Tibial artery (tissue), 4 donors: Measurements from ENCODE around the gene PAN3.

Experiments used
- DNase-seq, 2 donors: peaks; one replicate each; pipeline ENCODE4 v3.0.0-alpha.2; 2019
- H3K27ac ChIP-seq, 2 donors: fragments of 200-600 bp; sonication (generic) in 1 of 2; 1 replicate in 1 of 2; 2 replicates in 1 of 2; pipeline ENCODE4 v1.5.1; 2018 to 2019; ENCODE audit warnings: mild to moderate bottlenecking in 1 of 2
- H3K27me3 ChIP-seq, 2 donors: fragments of 200-600 bp; sonication (generic) in 1 of 2; one replicate each; pipeline versions ENCODE4 v1.5.1 to v1.6.0; 2016 to 2019
- H3K36me3 ChIP-seq, 3 donors: fragments of 200-600 bp; sonication (generic) in 2 of 3; one replicate each; pipeline ENCODE4 v1.5.1; 2016 to 2019; ENCODE audit warnings: mild to moderate bottlenecking in 2 of 3
- H3K4me1 ChIP-seq, 4 donors: fragments of 200-600 bp; sonication (generic) in 2 of 4; 1 replicate in 3 of 4; 2 replicates in 1 of 4; pipeline ENCODE4 v1.5.1; 2016 to 2019
- H3K4me3 ChIP-seq, 2 donors: fragments of 200-600 bp; sonication (generic) in 1 of 2; 1 replicate in 1 of 2; 2 replicates in 1 of 2; pipeline ENCODE4 v1.5.1; 2018 to 2019; ENCODE audit warnings: mild to moderate bottlenecking in 2 of 2
- H3K9me3 ChIP-seq, 3 donors: fragments of 200-600 bp; sonication (generic) in 1 of 3; one replicate each; pipeline ENCODE4 v1.5.1; 2016 to 2019
- CTCF ChIP-seq, 2 experiments: fragments of 200-600 bp in 1 of 2; fragments of 450-650 bp in 1 of 2; IDR thresholded peaks; one replicate each; pipeline ENCODE4 v1.5.1; 2017 to 2019; ENCODE audit warnings: antibody characterized with exemption in 2 of 2, mild to moderate bottlenecking in 1 of 2, moderate library complexity in 1 of 2
- intact Hi-C: fragments of 100-400 bp; cut with DNase I; formaldehyde crosslinking; loops from one replicate; pipeline ENCODE4 v1.15.0; 2023; ENCODE audit warnings: low total_unique reads

The PAN3 gene

GRCh38 chr13:28257305-28257704, 119.0 kb downstream of the PAN3 start:
- Histone ChIP-seq H3K27me3 (no peaks in the 10 kb centered on the region), H3K36me3 (peaks cover 39 to 46% (median 39%) of the 10 kb centered on the region in 3 donors), H3K9me3 (no peaks in the 10 kb centered on the region), H3K4me1 (no peaks in the 10 kb centered on the region), H3K4me3 (no peak overlapping the region), H3K27ac (no peak overlapping the region)
- TF ChIP-seq CTCF (IDR thresholded peaks at IDR 0.05): no peak
- intact Hi-C loops: no loop called here
- no peak for DNase-seq

- H3K27ac ChIP-seq: no peak overlapping the region
- intact Hi-C loops: no loop called here
- TF ChIP-seq CTCF (IDR thresholded peaks at IDR 0.05): no peak
- H3K4me3 ChIP-seq: no peak overlapping the region
- no peak for DNase-seq
- H3K36me3 ChIP-seq: peaks cover 47 to 54% (median 47%) of the 10 kb centered on the region in 3 donors
- no peaks in the 10 kb centered on the region for H3K9me3 ChIP-seq
- no peaks in the 10 kb centered on the region for H3K27me3 ChIP-seq
- no peaks in the 10 kb centered on the region for H3K4me1 ChIP-seq
These were observed 120.1 kb downstream of the PAN3 start for GRCh38 chr13:28258417-28258816.

GRCh38 chr13:28267497-28267896, 129.2 kb downstream of the PAN3 start:
- Histone ChIP-seq H3K36me3 (peaks cover 30 to 43% (median 32%) of the 10 kb centered on the region in 3 donors), H3K9me3 (no peaks in the 10 kb centered on the region), H3K4me1 (no peaks in the 10 kb centered on the region), H3K27me3 (no peaks in the 10 kb centered on the region), H3K27ac (no peak overlapping the region), H3K4me3 (no peak overlapping the region)
- intact Hi-C loops: no loop called here
- no peak for TF ChIP-seq CTCF (IDR thresholded peaks at IDR 0.05)
- DNase-seq: no peak

- TF ChIP-seq CTCF (IDR thresholded peaks at IDR 0.05): no peak
- no peaks in the 10 kb centered on the region for H3K9me3 ChIP-seq
- no peak overlapping the region for H3K4me3 ChIP-seq
- H3K36me3 ChIP-seq: peaks cover 30 to 44% (median 31%) of the 10 kb centered on the region in 3 donors
- no peaks in the 10 kb centered on the region for H3K4me1 ChIP-seq
- H3K27ac ChIP-seq: no peak overlapping the region
- intact Hi-C loops: no loop called here
- no peak for DNase-seq
- H3K27me3 ChIP-seq: no peaks in the 10 kb centered on the region
These were observed 130.5 kb downstream of the PAN3 start for GRCh38 chr13:28268800-28269223.

- Histone ChIP-seq H3K4me3 (no peak overlapping the region), H3K27ac (no peak overlapping the region), H3K36me3 (peaks cover 24 to 50% (median 33%) of the 10 kb centered on the region in 3 donors), H3K4me1 (no peaks in the 10 kb centered on the region), H3K27me3 (no peaks in the 10 kb centered on the region), H3K9me3 (no peaks in the 10 kb centered on the region)
- TF ChIP-seq CTCF (IDR thresholded peaks at IDR 0.05): no peak
- intact Hi-C loops: loop anchor here (5.0 kb wide), 1 partner anchor 1266 kb away; no protein-coding TSS in a partner anchor
- DNase-seq: no peak
These were observed 132.9 kb downstream of the PAN3 start for GRCh38 chr13:28271056-28271840.
